GM21723 (cell line): ENCODE results near the gene CADM2.

Source experiments
- ATAC-seq: cut with Tn5 transposase; IDR thresholded peaks from one replicate; pipeline ENCODE4 v1.9.1; 2021; ENCODE audit warnings: mild to moderate bottlenecking, moderate library complexity; ENCODE audit not compliant: unreplicated experiment

The CADM2 gene

GRCh38 chr3:85554153-85554552 lies 595.4 kb downstream of the CADM2 start:
- no peak for ATAC-seq

DNA sequence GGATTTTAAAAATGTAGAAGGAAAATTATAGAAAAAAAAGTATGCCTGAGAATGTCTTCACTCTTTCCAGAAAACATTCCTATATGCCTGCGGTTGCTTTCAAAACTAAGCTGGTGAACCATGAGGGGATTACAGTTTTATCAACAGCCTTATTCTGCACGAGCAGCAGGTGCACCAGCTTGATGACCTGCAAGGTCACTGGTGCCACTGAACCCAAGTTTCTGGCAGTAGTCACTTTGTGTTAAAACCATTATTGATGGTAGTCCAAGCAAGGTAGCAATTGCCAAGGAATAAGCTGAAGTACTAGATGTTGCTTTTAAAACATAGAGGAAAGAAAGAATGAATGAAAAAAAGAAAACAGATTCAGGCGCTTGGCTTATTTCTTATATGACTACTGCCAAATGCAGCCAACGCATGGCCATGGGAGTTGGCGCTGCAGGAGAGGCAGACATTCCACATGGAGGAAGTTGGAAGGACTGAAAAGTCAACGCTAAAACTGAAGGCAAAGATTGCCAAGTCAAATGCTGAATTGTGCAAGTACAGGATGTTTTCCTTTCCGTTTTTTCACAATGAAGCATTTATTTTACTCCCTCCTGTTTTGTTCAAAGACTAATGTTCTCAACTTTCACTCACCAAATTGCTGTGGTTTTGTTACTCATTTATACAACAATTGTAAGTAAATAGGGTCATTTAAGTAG lies 601.4 kb downstream of the CADM2 start:
- ATAC-seq, result no peak

DNA sequence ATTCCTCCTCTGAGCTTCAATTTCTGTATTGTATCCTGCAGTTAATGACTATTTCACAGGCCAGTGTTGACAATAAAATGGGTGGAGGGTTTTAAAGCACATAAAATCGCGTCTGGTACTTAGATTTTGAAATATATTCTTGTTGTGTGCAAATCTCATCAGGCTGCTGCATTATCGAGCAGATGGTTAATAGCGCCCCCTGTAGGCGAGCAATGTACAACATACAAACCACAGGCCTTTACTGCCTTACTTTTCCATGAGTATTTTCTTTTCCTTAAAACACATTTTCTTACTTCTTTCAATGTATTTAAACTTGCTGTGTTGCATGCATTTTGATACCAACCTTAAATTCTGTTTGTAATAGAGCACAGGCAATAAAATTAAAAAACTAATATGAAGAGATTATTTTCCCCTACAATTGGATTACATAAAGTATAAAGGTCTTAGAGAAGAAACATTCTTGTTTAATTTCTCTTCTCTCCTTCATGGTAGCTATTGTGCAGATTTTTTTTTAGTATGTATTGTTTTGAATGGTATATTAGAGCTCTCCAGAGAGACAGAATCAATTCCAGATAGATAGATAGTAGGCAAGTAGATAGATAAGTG lies 608.4 kb downstream of the CADM2 start:
- peak; percentile 83 for ATAC-seq

DNA sequence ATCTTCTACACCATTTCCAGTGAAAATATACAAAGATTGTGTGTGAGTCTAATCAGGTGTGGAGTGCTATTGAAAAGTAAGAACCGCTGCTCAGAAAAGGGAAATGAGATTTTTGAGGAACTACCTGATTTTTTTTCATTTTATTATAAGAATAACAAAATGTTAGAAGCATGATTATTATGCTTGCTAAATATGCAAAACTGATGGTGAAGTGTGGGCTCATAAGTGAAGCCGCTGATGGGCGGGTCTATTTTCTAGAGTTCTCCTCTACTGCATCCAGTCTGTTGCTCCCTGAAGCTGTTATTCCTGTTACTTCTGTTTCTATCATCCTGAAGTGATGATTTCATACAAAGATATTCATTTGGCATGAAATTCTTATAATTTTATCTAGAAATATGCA lies 612.0 kb downstream of the CADM2 start:
- ATAC-seq, result no peak

DNA sequence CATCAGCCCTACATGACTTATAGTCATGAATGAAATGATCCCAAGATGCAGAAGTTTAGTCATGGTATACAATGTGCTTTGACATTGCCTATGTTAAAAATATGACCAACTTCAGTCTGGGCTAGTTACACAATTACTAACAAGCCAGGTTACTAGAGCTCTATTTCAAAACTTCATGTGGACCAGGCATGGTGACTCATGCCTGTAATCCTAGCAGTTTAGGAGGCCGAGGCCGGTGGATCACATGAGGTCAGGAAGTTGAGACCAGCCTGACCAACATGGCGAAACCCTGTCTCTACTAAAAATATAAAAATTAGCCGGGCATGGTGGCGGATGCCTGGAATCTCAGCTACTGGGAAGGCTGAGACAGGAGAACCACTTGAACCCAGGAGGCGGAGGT lies 613.0 kb downstream of the CADM2 start:
- no peak for ATAC-seq

DNA sequence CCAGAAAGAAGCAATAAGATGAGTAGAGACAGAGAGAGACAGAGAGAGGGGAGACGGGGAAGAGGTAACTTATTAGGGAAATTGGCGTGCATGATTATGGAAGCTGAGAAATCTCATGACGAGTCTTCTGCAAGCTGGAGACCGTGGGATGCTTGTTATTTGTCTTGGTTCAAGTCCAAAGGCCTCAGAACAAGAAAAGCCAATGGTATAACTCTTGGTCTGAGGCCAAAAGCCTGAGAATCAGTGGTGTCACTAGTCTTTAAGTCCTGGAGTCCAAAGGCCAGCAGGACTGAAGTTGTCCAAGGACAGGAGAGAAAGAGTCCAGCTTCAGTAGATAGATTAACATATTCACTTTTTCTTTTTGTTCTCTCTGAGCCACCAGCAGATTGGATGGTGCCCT lies 613.6 kb downstream of the CADM2 start:
- no peak for ATAC-seq

- no peak for ATAC-seq
Observed at GRCh38 chr3:85572978-85573377, 614.2 kb downstream of the CADM2 start.

DNA sequence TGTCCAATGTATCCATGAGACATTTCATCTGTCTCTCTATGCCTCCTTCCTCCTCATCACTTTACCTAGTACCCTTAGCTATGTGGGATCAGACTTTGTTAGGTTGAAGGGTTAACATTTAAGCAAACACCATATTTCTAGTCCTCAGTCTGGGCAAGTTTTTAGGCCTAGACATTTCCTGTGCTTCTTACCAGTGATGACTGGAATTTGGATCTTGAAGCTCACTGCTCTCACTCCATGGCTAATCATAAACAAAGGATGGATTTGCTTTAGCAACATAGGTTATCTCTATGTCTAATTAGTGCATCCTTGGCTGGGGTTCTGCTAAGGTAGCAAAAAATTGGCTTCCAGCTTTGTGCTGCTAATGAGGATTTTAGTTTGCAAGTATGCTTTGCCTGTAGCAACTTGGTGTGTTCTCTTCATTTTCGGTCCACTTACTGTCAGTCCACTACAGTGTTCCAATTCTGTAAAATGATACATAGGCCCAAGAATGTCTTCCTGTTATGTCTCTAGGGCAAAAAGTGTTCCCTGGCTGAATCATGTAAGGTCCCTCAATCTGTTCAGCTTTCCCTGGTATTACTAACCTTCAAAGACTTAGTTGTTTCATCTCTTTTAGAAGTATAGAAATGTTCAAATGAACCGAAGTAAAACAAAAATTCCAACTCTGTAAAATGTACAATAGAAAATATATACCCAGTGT lies 615.4 kb downstream of the CADM2 start:
- no peak for ATAC-seq

GRCh38 chr3:85576091-85576690 lies 617.4 kb downstream of the CADM2 start:
- peak; percentile 89 for ATAC-seq

- no peak for ATAC-seq
Observed at GRCh38 chr3:85576697-85577200, 618.0 kb downstream of the CADM2 start.

GRCh38 chr3:85584779-85585356 lies 626.1 kb downstream of the CADM2 start:
- ATAC-seq, result no peak

GRCh38 chr3:85586018-85586417 lies 627.2 kb downstream of the CADM2 start:
- ATAC-seq, result no peak

GRCh38 chr3:85589145-85589544 lies 630.4 kb downstream of the CADM2 start:
- no peak for ATAC-seq

- ATAC-seq, result no peak
Observed at GRCh38 chr3:85591451-85591850, 632.7 kb downstream of the CADM2 start.

DNA sequence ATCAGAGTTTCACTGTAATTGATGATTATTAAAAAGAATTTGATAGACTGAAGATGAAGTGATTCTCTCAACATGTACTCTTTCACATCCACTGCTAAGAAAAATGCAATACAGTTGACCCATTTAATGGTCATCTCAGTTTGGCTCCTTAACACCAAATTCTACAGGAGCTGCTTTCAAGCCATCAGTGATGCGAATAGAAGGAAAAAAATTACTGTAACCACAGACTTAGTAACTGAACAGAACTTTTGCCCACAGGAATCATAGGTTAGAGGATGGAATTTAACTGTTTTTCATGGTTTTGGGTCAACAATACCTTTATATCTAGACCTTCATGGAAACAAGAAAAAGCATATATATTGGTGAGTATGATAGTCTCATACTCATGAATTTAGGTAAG lies 633.5 kb downstream of the CADM2 start:
- ATAC-seq, result no peak

DNA sequence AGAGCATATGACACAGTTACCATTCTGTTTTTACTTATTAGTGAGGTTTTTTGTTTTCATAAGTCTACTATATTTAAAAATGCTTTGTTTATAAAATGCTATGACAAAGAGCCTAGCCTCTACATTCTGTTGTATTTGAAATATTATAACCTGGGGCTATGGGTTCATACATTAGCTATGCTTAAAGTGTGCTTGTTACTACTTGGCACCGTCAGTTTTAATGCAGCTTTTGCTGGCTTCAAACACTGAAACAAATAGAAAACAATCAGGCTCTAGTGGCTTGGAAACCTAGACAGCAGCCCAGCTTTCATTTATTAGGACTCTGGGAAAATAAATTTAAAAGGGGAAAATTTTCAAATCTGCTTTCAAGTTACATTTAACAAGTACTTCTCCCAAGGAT lies 635.9 kb downstream of the CADM2 start:
- no peak for ATAC-seq

GRCh38 chr3:85603378-85603777 lies 644.6 kb downstream of the CADM2 start:
- no peak for ATAC-seq

DNA sequence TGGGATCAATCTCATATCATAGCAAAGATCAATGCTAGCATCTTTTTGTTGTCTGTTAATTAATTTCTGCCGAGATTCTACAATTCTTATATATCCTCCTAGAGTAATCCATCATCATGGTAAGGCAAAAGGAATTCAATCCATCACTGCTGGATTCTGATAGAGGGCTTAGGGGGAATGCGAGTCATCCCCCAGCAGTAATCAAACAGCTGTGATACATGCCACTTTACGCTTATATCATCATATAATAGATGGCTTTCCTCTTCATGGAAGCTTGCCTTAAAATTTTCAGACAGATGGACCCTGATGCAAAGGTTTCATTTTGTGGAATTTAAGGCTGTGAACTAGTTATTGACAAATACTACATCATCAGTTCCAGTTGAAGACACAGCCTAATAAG lies 645.9 kb downstream of the CADM2 start:
- no peak for ATAC-seq

GRCh38 chr3:85605066-85605465 lies 646.3 kb downstream of the CADM2 start:
- ATAC-seq, result no peak

- no peak for ATAC-seq
Observed at GRCh38 chr3:85626662-85627061, 667.9 kb downstream of the CADM2 start.

DNA sequence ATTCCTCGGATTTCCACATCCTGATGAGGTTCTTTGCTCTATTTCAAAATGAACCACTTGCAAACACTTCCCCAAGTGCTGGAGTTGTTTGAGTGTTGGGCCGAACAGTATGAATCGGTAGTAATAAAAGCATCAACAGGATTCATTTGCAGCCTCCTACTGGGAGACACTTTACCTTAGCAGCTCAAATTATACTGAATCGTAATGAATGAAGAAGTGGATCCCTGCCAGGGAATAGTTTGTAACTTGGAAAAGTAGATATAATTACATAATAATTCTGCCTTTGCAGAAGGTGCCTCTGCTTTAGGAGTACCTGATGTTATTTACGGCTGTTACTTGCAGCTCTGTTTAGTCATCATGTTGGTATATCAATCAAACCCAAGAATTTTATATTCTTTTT lies 669.1 kb downstream of the CADM2 start:
- ATAC-seq, result no peak
